Activated CD4-positive, alpha-beta T cell treated with anti-CD3 and anti-CD28 coated beads, Interleukin-2, amount 10 ng/mL, durations not matched to agents 7 days and 5 days (primary cell): Measurements from ENCODE around the gene LINS1. TPM values are rescaled to one million over a fixed set of nuclear protein-coding genes. Genes with fewer than 3 reads are reported as not detected.
A peak's percentile ranks its signal among the peaks of the same experiment; 100 is the strongest.

ENCODE experiments used
- CTCF ChIA-PET: fragments of 350-600 bp; sonication (Branson Sonifier 250); formaldehyde crosslinking; loops from one replicate; lab custom pipeline; 2021; ENCODE audit warnings: antibody characterized with exemption; lab: Charles Lee
- POLR2A ChIA-PET: fragments of 350-600 bp; sonication (Branson Sonifier 250); formaldehyde crosslinking; loops from one replicate; lab custom pipeline; 2021; ENCODE audit warnings: antibody characterized with exemption; lab: Charles Lee
- DNase-seq: peaks from one replicate; pipeline ENCODE4 v3.0.0-alpha.2; 2020
- H3K27ac Mint-ChIP-seq: one replicate; pipeline ENCODE4 v1.8.0; 2021; ENCODE audit warnings: mild to moderate bottlenecking, moderate library complexity, mixed read lengths
- H3K27me3 Mint-ChIP-seq: one replicate; pipeline ENCODE4 v1.8.0; 2021; ENCODE audit warnings: mixed read lengths
- H3K36me3 Mint-ChIP-seq: one replicate; pipeline ENCODE4 v1.8.0; 2021; ENCODE audit warnings: low read depth, mixed read lengths
- H3K4me1 Mint-ChIP-seq: one replicate; pipeline ENCODE4 v1.8.0; 2021; ENCODE audit warnings: mixed read lengths
- H3K4me3 Mint-ChIP-seq: one replicate; pipeline ENCODE4 v1.8.0; 2021; ENCODE audit warnings: mild to moderate bottlenecking, moderate library complexity, mixed read lengths
- H3K9me3 Mint-ChIP-seq: one replicate; pipeline ENCODE4 v1.8.0; 2021; ENCODE audit warnings: mixed read lengths
- total RNA-seq, 2 experiments: library from RNA; stranded (reverse); gene quantifications; one replicate each; pipeline ENCODE4 v1.2.3, GENCODE V29; 2021

The LINS1 gene
- total RNA-seq, 2 experiments from 2014 or later: 74.2 to 79.2 TPM

DNA sequence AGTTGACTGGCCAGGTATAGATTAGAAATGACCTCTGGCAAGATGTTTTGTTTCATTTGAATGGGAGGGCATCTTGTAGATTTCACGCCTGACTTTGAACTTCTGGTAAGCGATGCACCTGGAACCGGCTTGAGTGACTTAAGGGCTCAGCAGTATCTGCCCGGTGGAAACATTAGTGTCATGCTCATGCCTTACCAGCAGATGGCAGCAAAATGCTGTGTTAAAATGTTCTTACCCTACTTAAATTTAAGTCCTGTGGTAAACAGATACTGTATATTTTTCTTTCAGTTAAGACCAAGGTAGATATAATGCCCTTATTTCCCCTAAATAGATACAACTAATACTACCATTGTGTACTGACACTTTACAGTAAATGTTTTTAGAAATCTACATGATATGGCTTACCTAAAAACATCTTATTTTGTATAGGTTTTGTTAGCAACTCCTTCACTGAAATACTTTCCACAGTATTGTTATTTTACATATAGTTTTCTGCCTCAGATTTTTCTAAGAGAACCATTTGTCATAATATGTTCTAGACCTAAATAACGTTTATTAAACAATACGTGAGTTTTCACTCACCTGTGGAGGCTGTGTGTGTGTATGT is 25.9 kb upstream of the LINS1 start:
- H3K36me3 Mint-ChIP-seq: peaks cover 27% of the 10 kb centered on the region
- ChIA-PET CTCF (no interaction called here), POLR2A (no interaction called here)
- peaks cover 7% of the 10 kb centered on the region for H3K4me1 Mint-ChIP-seq
- H3K27me3 Mint-ChIP-seq: no peaks in the 10 kb centered on the region
- no peaks in the 10 kb centered on the region for H3K9me3 Mint-ChIP-seq
- no peak overlapping the region for H3K4me3 Mint-ChIP-seq
- H3K27ac Mint-ChIP-seq: no peak overlapping the region
- peak; percentile 76 for DNase-seq

DNA sequence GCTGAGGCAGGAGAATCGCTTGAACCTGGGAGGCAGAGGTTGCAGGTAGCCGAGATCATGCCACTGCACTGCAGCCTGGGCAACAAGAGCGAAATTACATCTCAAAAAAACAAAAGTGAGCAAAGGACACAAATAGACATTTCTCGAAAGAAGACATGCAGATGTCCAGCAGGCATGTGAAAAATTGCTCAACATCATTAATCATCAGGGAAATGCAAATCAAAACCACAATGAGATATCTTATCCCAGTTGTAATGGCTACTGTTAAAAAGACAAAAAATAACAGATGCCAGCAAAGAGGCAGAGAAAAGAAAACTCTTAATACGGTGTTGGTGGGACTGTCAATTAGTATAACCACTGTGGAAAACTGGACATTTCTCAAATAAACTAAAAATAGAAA is 21.3 kb upstream of the LINS1 start:
- CTCF ChIA-PET: no interaction called here

DNA sequence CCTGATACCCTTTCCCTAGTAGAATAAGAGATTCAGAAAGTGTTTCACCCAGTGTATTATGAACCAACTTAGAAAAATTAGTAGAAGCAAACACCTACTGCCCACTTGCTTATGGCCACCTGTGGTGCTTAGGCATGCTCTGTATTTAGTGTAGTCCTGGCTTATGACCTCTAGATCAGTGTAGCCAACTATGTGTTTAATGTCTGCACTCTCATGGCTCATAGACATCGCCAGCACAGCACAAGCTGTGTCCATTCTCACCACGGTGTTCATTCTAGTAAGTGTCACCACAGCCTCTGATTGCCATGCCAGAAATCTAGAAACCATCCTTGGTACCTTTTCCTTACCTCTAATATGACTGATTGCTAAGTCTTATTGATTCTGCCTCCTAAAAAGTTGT is 14.7 kb upstream of the LINS1 start:
- ChIA-PET CTCF (interaction anchor here (0.6 kb wide), 1 partner anchor 806 kb away, joined by 3 read pairs; no protein-coding TSS in a partner anchor), POLR2A (no interaction called here)
- H3K9me3 Mint-ChIP-seq: no peaks in the 10 kb centered on the region
- H3K36me3 Mint-ChIP-seq: peaks cover 49% of the 10 kb centered on the region
- DNase-seq: no peak
- H3K4me1 Mint-ChIP-seq: peaks cover 5% of the 10 kb centered on the region
- no peak overlapping the region for H3K4me3 Mint-ChIP-seq
- H3K27ac Mint-ChIP-seq: no peak overlapping the region
- H3K27me3 Mint-ChIP-seq: no peaks in the 10 kb centered on the region

More for the DNA sequence above, 21.3 kb upstream of the LINS1 start:
- POLR2A ChIA-PET: no interaction called here
- H3K4me3 Mint-ChIP-seq: no peak overlapping the region
- no peak overlapping the region for H3K27ac Mint-ChIP-seq
- peaks cover 24% of the 10 kb centered on the region for H3K36me3 Mint-ChIP-seq
- H3K27me3 Mint-ChIP-seq: no peaks in the 10 kb centered on the region
- H3K4me1 Mint-ChIP-seq: peaks cover 6% of the 10 kb centered on the region
- H3K9me3 Mint-ChIP-seq: no peaks in the 10 kb centered on the region
- no peak for DNase-seq

DNA sequence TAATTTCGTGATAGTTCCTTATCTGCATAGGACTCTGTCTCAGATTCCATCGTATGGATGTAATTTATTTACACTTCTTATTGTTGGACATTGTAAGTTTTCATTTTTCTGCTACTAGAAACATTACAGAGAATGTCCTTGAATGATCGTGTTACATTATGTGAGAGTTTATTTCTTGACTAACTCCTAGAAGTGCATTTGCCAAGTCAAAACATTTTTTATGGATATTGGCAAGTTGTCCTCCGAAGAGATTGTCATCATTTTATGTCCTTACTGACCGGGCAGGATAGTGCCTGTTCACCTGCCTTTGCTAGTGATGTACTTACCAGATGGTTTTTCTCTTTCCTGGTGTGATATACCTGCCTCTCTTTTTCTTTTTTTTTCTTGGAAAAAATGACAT is 13.8 kb upstream of the LINS1 start:
- Mint-ChIP-seq H3K9me3 (no peaks in the 10 kb centered on the region), H3K4me1 (peaks cover 5% of the 10 kb centered on the region), H3K27me3 (no peaks in the 10 kb centered on the region), H3K36me3 (peaks cover 50% of the 10 kb centered on the region), H3K4me3 (no peak overlapping the region), H3K27ac (no peak overlapping the region)
- ChIA-PET POLR2A (no interaction called here), CTCF (interaction anchor here (1.0 kb wide), 1 partner anchor 266 kb away, joined by 3 read pairs; no protein-coding TSS in a partner anchor)
- no peak for DNase-seq

DNA sequence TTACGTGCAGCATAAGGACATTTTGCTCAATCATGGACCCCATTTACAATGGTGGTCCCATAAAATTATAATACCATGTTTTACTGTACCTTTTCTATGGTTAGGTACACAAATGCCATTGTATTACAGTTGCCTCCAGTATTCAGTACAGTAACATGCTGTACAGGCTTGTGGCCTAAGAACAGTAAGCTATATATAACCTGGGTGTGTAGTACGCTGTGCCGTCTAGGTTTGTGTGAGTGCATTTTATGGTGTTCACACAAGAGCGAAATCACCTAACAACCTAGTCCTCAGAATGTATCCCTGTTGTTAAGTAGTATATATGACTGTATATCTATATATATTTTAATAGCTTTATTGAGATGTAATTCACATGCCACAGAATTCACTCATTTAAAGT is 12.9 kb upstream of the LINS1 start:
- Mint-ChIP-seq H3K27ac (no peak overlapping the region), H3K27me3 (no peaks in the 10 kb centered on the region), H3K4me3 (no peak overlapping the region), H3K9me3 (no peaks in the 10 kb centered on the region), H3K4me1 (peaks cover 5% of the 10 kb centered on the region), H3K36me3 (peaks cover 45% of the 10 kb centered on the region)
- DNase-seq: no peak
- CTCF ChIA-PET: interaction anchor here (0.6 to 1.0 kb wide), 5 partner anchors 8 to 529 kb away, joined by 3 read pairs; no protein-coding TSS in a partner anchor
- POLR2A ChIA-PET: no interaction called here

DNA sequence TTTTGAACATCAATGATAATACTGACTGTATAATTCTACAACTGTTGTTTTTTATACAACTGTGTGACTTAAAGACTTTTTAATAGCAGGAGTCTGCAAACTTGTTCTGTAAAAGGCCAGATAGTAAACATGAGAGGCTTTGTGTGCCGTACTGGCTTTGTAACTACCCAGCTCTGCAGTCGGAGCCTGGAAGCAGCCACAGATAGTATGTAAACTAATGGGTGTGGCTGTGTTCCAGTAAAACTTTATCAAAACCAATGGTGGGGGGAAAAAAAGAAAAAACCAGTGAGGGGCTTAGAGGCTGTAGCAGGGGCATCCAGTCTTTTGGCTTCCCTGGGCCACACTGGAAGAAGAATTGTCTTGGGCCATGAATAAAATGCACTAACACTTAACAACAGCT is 12.4 kb upstream of the LINS1 start:
- CTCF ChIA-PET: interaction anchor here (0.6 to 1.0 kb wide), 4 partner anchors 7 to 529 kb away, joined by 3 read pairs; no protein-coding TSS in a partner anchor
- no peak for DNase-seq
- no peaks in the 10 kb centered on the region for H3K9me3 Mint-ChIP-seq
- peaks cover 5% of the 10 kb centered on the region for H3K4me1 Mint-ChIP-seq
- H3K4me3 Mint-ChIP-seq: no peak overlapping the region
- no peaks in the 10 kb centered on the region for H3K27me3 Mint-ChIP-seq
- POLR2A ChIA-PET: no interaction called here
- H3K27ac Mint-ChIP-seq: no peak overlapping the region
- H3K36me3 Mint-ChIP-seq: peaks cover 47% of the 10 kb centered on the region

DNA sequence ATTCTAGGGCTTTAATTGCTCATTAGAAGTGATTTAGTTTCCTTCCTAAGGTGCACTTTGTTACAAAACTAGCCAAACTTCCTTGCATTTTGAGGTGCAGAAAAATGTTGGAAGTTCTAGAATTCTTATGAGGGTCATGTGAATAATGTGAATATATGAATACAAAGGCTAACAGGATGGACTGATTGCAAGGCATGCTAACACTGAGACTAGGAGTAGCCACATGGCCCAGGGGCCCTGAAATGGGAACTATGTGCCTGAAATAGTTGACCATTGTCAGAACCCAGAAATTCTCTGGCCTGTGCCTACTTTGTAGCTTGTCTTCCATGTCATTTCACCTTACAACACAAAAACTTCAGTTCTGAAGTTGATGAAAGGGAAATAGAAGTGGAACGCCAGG is 11.2 kb upstream of the LINS1 start:
- Mint-ChIP-seq H3K4me3 (no peak overlapping the region), H3K27ac (no peak overlapping the region), H3K36me3 (peaks cover 43% of the 10 kb centered on the region), H3K4me1 (peaks cover 5% of the 10 kb centered on the region), H3K27me3 (no peaks in the 10 kb centered on the region), H3K9me3 (no peaks in the 10 kb centered on the region)
- POLR2A ChIA-PET: no interaction called here
- CTCF ChIA-PET: no interaction called here
- DNase-seq: no peak

DNA sequence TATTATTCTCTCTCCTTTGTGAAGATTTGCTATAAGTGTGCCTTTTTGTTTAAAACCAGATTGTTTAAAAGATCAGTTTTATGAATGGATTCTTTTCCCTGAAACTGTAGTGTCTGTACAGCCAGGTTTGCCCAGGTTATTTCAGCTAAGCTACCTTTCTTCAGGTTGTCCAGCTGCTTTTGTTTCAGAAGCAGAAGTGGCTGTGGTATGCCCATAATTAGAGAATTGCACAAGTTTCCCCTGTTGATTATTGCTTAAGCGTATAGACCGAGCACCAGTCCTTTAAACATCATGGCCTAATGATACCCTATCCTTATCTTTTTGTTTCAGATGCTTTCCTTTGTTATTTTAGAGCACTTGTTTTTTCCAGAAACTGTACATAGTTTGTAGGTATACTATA is 10.6 kb upstream of the LINS1 start:
- Mint-ChIP-seq H3K4me3 (no peak overlapping the region), H3K27me3 (no peaks in the 10 kb centered on the region), H3K27ac (no peak overlapping the region), H3K4me1 (peaks cover 7% of the 10 kb centered on the region), H3K36me3 (peaks cover 46% of the 10 kb centered on the region), H3K9me3 (no peaks in the 10 kb centered on the region)
- no peak for DNase-seq
- CTCF ChIA-PET: no interaction called here
- POLR2A ChIA-PET: no interaction called here

DNA sequence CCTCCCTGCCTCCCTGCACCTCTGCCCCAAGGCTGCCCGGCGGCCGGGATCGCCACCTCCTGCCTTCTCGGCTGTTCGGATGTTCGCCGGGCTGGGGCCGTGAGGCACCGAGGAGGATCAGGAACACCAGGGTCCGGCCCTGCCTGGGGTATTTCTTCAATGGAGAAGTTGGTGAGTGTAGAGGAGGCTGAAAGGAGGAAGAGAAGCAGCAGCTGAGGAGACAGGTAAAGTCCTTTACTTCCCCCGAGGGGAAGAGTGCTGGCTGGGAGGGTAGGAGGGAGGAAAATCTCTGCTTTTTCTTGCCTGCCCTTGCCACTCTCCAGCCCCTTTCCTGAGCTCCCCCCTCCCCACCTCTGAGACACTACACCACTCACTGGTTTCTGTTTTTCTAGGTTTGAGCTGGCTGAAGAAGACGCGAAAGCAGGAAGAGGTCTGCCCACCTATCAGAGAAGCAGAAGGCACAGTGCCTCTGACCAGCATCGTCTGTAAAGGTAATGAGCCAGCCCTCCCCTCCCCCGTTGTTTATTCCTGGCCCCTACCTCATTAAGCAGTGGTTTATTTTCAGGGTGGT is 924 bp upstream of the LINS1 start:
- Mint-ChIP-seq H3K36me3 (peaks cover 51% of the 10 kb centered on the region), H3K4me3 (no peak overlapping the region), H3K4me1 (peaks cover 58% of the 10 kb centered on the region), H3K27ac (peak overlapping the region; percentile 95), H3K9me3 (no peaks in the 10 kb centered on the region), H3K27me3 (no peaks in the 10 kb centered on the region)
- ChIA-PET POLR2A (interaction anchor here (0.6 kb wide), 2 partner anchors 30 to 432 kb away, joined by 4 read pairs; no protein-coding TSS in a partner anchor), CTCF (interaction anchor here (1.2 to 4.4 kb wide), 3 partner anchors 30 to 674 kb away, joined by 3 to 17 read pairs (median 4); no protein-coding TSS in a partner anchor)
- peak; percentile 74 for DNase-seq

DNA sequence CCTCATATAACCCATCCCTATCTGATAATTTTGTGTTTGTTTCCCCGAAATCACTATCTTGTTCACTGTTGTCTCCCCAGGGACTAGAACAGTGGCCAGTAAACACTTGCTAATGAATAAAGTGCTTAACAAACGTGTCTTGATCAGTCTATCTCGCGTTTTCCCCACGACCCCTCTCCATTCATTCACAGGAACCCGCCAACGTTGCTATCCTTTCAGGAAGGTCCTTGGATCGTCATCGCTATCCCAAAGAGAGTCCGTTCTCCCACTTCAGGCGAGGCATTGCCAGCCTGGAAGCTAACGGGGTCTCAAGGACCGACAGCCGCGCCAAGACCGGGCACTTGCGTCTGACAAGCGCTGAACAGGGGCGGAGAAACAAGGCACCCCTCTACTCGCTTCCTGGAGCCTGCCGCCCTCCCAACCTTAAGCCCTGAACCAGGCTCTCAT is 344 bp downstream of the LINS1 start:
- no peaks in the 10 kb centered on the region for H3K9me3 Mint-ChIP-seq
- no peak overlapping the region for H3K27ac Mint-ChIP-seq
- H3K4me1 Mint-ChIP-seq: peaks cover 62% of the 10 kb centered on the region
- H3K27me3 Mint-ChIP-seq: no peaks in the 10 kb centered on the region
- ChIA-PET POLR2A (interaction anchor here (0.7 kb wide), 1 partner anchor 97 kb away, joined by 3 read pairs; no protein-coding TSS in a partner anchor), CTCF (interaction anchor here (1.0 to 4.4 kb wide), 3 partner anchors 10 to 673 kb away, joined by 3 to 17 read pairs (median 4); no protein-coding TSS in a partner anchor)
- H3K4me3 Mint-ChIP-seq: no peak overlapping the region
- DNase-seq: no peak
- H3K36me3 Mint-ChIP-seq: peaks cover 46% of the 10 kb centered on the region

DNA sequence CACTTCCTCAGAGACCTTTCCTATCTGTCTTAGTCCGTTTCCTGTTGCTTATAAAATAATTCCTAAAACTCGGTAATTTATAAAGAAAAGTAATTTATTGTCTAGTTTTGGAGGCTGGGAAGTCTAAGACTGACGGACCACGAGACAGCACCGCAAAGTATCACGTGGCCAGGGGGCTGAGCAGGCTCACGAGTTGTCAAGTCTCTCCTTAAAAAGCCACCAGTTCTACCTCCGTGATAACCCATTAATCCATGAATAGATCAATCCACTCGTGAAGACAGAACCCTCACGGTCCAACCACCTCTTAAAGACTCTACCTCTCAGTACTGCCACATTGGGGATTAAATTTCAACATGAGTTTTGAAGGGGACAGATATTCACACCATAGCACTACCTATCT is 821 bp downstream of the LINS1 start:
- ChIA-PET CTCF (interaction anchor here (4.4 kb wide), 1 partner anchor 252 kb away, joined by 17 read pairs; no protein-coding TSS in a partner anchor), POLR2A (no interaction called here)
- no peak overlapping the region for H3K27ac Mint-ChIP-seq
- peaks cover 43% of the 10 kb centered on the region for H3K36me3 Mint-ChIP-seq
- DNase-seq: peak; percentile 64
- no peak overlapping the region for H3K4me3 Mint-ChIP-seq
- H3K4me1 Mint-ChIP-seq: peaks cover 64% of the 10 kb centered on the region
- H3K9me3 Mint-ChIP-seq: no peaks in the 10 kb centered on the region
- H3K27me3 Mint-ChIP-seq: no peaks in the 10 kb centered on the region

DNA sequence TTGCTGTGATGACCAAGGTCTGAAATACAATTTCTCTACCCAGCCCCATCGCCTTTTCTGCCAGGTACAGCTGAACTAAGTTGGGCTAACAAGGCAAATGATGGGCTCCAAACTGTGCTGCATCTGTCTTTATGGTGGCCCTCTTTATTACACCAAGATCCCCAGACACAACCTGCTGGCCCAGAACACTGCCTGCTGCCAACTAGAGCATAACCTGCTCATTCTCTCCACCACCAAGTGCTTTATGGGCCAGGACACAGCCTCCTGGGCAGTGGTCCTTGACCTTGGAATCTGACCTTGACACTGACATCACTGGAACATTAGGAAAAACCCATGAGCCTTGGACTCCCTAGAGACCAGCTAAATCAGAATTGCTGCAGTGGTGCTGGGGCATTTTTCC is 3.3 kb downstream of the LINS1 start:
- Mint-ChIP-seq H3K4me3 (peak overlapping the region; percentile 57), H3K27ac (peak overlapping the region; percentile 89), H3K9me3 (no peaks in the 10 kb centered on the region), H3K4me1 (peaks cover 60% of the 10 kb centered on the region), H3K27me3 (no peaks in the 10 kb centered on the region), H3K36me3 (peaks cover 45% of the 10 kb centered on the region)
- ChIA-PET POLR2A (no interaction called here), CTCF (interaction anchor here (0.5 to 3.3 kb wide), 3 partner anchors 13 to 248 kb away, joined by 3 to 14 read pairs (median 3); no protein-coding TSS in a partner anchor)
- DNase-seq: no peak

DNA sequence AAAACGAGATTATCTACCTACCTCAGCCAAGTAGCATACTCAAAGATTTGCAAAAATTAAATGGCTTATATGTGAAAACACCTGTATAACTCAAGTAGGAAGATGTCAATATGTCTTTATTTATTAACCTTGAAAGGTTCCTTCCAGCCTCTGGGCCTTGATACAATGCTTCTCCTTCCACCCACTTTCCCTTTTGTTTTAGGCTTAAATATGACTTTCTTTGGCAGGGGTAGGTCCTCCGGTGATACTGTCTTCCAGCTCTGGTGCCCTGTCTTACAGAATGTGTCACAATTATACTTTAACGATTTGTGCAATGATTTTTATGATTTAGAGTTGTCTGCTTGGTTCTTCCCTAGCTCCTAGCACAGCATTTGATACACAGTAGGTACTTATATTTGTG is 4.1 kb downstream of the LINS1 start:
- Mint-ChIP-seq H3K4me1 (peaks cover 65% of the 10 kb centered on the region), H3K4me3 (peak overlapping the region; percentile 73), H3K27ac (peak overlapping the region; percentile 99), H3K9me3 (no peaks in the 10 kb centered on the region), H3K27me3 (no peaks in the 10 kb centered on the region), H3K36me3 (peaks cover 53% of the 10 kb centered on the region)
- ChIA-PET POLR2A (interaction anchor here (0.5 kb wide), 1 partner anchor 24 kb away, joined by 4 read pairs; no protein-coding TSS in a partner anchor), CTCF (interaction anchor here (0.5 to 3.3 kb wide), 5 partner anchors 12 to 845 kb away, joined by 3 to 14 read pairs (median 3); no protein-coding TSS in a partner anchor)
- DNase-seq: peak; percentile 25
